HG02571 (cell line): ENCODE measurements around the gene PTPRN2.
"Not testable (repeated sequence)": the region's sequence is repeated elsewhere in the genome, so short reads cannot be mapped to it uniquely, and the experiment has no call there.

Source experiments
- ATAC-seq: cut with Tn5 transposase; IDR thresholded peaks from one replicate; pipeline ENCODE4 v1.9.1; 2021; ENCODE audit warnings: mild to moderate bottlenecking, moderate library complexity; ENCODE audit not compliant: unreplicated experiment

The PTPRN2 gene

DNA sequence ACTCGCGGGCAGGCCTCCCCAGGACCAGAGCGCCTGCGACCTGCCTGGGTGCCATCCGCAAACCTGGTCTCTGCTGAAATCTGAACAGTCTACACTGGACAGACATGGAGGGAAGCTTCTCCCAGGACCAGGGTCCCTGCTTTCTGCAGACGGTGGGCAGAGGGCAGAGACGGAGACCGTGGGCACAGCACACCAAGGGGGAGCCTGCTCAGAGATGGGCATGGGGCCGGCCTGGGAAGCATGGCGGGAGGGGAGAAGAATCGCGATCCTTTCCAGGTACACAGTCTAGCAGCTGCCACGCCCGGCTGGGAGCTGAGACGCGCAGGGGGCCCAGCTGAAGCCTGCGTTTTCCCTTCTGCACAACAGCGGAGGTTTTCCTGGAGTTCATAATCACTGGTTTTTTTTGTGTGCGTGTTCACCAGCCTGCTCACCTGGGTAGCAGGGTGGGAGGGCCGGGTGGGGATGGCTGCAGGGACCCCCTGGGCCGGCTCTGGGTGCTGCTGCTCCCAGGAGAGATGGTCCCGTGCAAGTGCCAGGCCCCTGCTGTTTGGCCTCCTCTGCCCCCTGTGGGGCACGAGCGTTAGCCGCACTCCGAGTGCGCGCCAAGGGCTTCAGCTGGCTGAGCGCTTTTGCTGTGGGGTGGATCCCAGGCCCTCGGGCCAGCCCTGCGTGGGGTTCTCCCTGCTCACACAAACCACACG, 802.0 kb downstream of the PTPRN2 start:
- no peak for ATAC-seq

DNA sequence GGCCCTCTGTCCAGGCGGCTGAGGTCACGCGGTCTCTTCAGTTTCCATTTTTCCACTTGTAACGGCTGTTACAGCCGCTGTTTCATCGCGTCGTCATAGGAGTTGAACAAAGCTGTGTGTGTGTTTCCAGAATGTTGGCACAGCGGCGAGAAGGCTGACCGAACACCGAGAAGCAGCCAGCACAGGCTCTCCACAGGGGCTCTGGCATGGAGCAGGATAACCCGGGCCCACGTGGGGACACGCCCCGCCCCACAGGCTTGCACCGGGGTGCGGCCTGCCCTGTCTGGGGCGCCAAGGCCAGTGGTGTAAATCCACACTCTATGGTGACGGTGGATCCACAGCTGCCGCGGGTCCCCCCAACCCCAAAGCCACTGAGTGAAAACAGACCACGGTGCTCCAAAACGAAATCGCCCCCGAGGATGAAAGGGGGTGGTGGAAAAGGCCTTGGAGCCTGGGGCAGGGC, 802.6 kb downstream of the PTPRN2 start:
- ATAC-seq: no peak

DNA sequence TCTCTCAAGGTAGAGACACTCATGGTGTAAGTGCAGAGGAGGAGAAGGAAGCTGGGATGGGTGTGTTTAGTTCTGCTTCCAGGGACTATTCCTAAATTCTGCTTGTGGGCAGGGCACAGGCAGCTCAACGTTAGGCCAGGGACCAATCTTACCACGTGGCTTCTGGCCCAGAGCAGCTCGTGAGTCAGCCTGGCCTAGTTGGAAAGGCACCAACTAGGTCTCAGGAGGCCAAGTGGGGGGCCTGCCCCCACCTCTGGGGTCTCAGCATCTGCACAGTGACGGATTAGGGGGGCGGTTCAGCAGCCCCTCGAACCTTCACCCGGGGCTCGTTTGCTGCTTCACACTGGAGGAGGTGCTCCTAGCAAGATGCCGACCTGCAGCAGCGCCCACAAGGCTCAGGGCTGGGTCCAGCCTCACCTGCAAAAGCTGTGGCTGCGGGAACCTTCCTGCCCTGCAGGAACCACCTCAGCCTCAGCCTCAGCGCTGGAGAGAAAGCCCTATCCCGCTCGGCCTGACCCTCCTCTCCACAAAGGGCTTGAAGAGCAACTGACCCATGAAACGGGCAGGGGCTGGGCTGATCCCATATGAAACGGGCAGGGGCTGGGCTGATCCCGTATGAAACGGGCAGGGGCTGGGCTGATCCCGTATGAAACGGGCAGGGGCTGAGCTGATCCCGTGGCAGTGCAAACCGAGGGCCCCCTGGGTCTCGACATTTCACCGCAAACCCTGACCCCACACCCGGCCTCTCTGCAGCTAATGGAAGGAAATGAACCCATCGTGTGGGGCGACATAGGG, 803.4 kb downstream of the PTPRN2 start:
- ATAC-seq: no peak

DNA sequence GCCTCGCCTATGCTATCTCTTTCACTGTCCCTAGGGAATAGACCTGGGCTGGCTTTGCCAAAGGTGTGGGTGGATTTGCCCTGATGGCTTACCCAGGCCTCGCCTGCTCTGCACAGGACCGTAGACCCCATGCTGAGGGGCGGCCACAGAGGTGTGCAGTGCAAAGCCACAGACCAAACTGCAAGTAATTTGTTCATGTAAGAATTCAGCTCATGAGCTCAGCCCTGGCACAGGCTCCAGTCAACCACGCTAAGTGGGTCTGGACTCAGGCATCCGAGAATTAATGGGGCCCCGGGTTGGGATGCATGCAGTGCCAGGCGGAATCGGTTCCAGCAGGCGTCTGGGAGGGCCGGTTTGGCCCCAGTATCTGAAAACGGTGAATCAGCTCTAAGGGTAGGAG, 805.6 kb downstream of the PTPRN2 start:
- ATAC-seq: no peak

DNA sequence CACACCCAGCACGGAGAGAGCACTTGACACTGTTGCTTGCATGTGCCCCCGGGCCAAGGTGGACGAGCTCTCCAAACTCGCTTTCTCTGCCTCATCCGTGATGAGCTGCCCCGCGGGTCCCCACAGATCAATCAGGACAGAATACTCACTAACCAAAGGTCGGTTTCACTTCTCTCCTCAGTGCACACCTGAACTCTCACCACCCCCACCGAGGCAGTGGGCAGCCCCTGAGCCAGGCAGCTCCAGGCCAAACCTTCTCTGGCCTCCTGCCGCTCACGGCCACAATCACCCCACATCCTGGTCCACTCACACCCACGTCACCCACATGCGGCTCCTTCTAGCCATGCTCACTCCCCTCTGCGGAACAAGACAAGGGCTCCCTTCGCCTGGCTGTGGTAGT, 806.9 kb downstream of the PTPRN2 start:
- ATAC-seq: no peak

DNA sequence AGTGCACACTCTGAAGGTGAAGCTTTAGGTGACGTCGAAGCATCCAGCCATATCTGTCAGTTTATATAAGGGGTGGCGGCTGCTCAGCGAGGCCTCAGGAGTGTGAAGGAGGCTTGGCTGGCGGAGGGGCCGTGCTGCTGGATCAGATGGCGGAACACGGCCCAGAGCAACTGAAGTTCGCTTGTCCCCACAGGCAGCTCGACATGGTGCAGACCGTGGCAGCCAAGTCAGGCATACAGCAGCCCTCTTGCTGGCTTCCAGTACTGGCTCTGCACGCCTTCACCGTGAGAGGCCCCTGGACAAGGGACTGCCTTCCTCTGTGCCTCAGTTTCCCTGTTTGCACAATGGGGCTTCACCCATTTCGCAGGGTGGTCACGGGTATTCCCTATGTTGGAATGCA, 807.3 kb downstream of the PTPRN2 start:
- ATAC-seq: no peak

DNA sequence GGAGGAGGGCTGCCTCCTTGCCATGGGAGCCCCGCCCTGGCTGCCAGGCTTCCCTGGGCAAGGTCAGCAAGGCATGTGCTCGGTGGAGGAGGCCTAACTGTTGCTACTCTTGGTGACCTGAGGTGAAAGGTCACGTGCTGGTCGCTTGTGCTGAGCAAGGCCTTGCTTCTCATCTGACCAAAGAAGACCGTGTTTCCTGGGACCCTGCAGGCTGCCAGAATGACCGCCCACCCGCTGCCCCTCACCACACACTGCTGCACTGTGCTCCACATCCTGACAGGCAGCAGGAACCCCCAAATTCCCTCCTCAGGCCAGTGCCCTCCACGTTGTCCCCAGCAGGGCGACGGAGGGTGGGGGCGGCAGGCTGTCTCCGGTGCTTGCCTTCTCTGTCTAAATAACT, 808.4 kb downstream of the PTPRN2 start:
- no peak for ATAC-seq

DNA sequence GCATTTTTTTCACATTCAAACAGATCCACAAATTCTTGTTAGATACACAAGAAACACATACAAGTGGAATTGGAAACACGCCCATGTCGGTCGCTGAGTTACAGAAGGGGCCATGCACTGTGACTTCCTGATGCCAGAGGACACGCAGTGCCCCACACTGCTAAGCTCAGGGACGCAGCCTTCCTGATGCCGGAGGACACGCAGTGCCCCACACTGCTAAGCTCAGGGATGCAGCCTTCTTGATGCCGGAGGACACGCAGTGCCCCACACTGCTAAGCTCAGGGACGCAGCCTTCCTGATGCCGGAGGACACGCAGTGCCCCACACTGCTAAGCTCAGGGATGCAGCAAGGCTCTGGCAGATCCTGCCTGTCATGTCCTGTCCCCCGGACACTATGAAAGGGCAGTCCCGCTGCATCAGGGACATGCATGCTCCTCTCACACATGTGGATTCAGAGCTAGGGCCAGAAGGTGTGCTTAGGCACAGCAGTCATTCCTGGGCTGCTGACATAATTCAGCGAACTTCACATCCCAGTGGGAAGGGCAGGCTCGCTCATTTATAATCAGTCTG, 810.3 kb downstream of the PTPRN2 start:
- not testable (repeated sequence) for ATAC-seq

DNA sequence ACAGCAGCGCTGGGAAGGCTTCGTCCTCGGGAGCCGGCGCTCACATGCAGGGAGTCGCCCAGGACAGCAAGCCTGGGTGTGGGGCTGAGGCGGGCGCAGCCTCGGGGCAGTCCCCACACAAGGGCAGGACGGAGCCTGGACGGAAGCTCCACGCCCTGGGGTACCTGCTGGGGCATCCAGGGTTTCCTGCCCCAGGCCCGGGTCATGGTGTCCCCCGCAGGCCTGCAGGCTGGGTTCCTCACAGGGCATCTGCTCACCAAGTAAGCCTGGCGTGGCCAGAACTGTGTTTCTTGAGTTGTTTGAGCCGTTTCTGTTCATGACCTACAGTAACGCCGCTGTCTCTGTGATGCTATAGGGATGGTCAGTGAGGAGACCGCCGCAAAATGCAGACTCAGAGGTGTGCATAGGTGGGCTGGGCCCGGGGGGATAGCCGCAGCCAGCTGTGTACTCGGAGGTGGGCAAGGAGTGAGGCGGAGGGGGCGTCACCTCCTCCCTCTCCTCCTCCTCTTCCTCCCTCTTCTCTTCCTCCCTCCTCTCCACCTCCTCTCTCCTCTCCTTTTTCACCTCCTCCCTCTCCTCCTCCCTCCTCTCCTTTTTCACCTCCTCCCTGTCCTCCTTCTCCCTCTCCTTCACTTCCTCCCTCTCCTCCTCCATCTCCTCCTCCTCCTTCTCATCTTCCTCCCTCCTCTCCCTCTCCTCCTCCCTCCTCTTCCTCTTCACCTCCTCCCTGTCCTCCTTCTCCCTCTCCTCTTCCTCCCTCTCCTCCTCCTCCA, 811.9 kb downstream of the PTPRN2 start:
- no peak for ATAC-seq

DNA sequence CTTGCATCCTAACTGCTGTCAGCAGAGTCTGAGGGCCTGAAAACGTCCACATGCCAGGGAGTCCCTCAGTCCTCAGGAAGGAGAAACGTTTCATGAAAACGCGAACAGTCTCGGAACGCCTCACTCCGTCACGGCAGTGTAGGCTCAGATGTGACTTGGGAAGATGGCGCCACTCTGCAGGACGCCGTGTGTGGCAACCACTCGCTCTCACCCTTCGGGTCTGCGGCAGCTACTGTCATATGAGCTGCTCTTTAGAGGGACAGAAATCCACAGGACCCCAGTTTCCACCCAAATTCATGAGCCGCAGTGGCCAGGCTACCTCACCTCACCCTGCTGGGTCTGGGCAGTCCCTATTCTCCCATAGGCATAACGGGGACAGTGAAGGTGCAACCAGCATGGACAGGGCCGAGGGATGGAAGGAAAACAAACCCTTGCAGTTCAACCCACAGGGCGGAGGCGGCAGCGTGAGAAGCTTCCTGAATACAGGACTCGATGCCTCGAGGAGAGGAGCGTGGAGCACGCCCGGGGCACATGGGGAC, 812.5 kb downstream of the PTPRN2 start:
- no peak for ATAC-seq

DNA sequence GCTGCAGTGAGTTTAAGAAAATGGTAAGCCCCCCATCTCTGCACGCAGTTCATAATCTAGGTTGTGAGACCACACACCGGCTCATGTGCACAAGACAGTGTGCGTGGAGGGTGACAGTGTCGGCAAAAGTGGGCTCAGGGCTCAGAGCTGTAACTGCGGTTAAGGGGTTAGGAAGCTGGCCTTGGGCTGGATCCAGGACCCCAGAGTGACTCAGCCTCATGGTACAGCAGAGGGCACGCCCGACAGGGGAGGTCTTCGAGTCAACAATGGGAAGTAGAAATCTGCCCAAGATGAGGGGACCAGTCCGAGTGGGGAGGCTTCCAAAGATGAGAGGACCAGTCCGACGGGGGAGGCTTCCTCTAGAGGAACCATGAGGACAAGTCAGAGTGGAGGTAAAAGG, 813.1 kb downstream of the PTPRN2 start:
- ATAC-seq: no peak

DNA sequence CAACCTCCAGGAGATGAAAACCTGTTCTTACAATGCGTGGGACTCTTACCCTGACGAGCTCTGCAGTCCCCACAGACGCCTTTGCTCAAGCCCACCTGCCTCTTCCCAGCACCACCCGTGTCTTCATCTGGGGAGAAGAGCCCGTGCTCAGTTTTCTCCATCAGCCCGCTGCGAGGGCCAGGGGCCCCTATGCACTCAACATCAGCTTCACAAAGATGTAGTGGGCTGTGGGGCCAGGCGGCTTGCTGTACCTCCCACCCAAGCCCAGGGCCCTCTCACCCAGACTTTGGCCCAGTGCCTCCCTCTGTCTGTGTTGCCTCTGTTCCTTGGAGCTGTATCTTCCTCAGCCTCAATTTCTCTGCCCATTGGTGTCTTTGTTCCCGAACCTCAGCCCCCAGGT, 814.3 kb downstream of the PTPRN2 start:
- no peak for ATAC-seq

DNA sequence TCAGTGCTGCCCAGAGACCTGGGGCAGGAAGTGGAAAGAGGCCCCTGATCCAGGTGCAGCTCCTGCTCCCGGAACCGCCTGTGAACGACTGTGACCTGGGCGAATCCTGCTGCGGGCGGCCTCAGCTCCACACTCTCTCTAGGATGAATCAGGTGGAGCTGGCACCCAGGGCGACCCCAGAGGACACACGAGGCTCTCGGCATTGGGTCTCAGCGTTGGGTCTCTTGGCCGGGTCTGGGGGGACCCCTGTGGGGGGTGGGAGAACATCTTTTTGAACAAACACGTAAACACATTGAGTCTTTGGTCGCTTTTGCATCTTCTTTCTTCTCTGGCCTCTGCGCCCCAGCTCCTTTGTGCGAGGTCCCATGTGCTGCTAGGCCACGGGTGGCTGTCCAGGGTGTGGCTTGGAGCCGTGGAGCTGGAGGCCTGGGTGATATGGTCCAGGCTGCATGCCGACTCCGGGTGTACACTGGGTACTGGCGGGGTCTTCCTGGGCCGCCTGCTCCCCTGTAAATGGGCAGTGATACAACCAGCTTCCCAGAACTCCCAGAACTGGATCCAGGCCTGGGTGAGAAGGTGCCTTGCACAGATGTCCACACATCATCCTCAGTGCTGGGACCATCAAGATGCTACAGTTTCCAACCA, 815.0 kb downstream of the PTPRN2 start:
- no peak for ATAC-seq

DNA sequence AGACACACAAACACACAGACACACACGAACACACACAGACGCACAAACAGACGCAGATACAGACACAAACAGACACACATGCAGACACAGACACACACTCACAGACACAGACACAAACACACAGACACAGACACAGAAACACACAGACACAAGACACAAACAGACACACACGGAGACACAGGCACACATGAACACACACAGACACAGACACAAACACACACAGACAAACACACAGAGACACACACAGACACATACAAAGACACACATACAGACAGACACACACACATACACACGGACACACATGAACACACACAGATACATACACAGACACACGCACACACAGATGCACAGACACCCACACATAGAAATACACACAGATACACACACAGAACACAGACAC, 815.9 kb downstream of the PTPRN2 start:
- no peak for ATAC-seq

DNA sequence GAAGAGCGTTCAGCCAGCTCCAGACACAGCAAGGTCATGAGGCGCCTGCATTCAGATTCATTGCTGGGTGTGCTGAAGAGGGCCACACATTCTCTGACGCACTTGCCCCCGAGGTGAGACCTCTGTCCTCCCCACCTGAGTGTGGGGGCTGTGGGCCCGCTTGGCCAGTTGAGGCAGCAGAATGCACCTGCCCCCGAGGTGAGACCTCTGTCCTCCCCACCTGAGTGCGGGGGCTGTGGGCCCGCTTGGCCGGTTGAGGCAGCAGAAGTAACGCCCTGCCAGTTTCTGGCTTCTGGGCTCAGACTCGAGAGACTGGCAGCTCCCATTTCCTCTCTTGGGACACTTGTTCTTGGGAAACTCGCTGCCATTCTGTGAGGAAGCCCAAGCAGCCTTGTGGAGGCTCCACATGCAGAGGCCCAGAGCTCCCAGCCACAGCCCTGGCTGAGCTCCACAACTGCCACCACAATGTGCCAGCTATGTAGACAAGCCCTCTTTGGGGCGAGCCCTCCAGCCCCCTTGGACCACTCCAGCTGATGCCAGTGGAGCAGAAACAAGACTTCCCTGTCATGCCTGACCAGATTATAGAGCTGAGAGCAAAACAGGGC, 816.8 kb downstream of the PTPRN2 start:
- ATAC-seq: no peak

DNA sequence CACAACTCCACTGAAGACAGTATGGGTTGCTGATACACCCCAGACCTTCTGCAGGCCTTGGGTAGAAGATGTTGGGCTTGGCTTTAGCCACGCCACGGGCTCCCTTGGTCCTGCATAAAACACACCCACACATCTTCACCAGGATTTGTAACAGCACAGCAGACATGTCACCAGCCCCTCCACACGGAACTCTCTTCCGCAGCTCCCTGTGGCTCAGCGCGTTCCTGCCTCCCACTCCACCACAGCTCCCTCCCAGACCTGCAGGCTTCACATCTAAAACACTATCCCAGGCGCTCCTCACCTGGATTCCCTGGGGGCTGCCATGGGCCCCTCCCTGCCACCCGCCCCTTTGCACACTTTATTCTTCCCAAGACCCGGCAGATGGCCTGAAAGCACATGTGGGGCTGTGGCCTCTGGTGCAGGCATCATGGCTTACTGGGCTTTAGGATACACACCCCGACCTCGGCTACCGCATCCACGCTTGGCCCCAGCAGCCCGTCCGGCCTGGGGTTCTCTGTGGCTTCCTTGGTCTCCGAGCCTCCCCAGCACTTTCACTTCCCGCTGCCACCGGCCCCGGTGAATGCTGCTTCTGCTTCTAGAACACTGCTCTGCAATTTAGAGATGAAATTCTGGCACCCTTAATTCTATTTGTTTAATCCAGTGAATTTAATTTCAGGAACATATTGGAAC, 818.0 kb downstream of the PTPRN2 start:
- no peak for ATAC-seq

DNA sequence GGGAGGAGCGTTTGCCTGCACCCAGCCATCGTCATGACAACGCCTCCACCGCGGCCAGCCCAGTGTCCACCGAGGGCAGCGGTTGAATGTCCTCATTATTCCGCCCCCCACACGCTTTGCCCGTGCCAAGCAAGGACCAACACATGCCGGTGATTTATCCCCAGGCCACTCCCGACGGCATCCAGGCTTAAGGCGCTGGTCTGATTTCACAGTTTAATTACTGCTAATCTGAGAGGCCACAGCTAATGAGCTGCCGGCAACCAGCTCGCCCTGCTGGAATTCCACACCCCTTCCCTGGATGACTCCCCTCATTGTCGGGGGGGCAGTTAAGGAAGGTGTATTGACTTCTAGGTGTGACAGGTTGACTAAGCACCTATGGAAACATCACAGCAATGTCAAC, 818.5 kb downstream of the PTPRN2 start:
- ATAC-seq: no peak

DNA sequence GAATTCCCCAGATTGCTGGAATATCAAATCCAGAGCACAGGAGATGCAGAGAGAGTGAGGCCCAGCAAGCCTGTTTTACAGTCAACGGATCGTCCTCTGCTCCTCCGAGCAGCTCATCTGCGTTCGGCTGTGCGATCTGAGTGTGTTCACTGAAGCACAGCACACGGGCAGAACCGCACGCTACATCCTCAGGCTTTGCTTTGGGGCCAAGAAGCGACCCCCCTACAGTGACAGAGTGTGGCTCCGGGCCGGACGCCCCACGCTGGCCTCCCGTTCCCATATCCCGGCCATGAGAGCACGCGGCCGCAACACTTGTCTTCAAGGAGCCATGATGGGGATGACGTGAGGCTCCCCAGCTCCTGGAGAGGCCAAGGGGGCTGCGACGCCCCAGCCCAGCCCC, 819.4 kb downstream of the PTPRN2 start:
- ATAC-seq: no peak

DNA sequence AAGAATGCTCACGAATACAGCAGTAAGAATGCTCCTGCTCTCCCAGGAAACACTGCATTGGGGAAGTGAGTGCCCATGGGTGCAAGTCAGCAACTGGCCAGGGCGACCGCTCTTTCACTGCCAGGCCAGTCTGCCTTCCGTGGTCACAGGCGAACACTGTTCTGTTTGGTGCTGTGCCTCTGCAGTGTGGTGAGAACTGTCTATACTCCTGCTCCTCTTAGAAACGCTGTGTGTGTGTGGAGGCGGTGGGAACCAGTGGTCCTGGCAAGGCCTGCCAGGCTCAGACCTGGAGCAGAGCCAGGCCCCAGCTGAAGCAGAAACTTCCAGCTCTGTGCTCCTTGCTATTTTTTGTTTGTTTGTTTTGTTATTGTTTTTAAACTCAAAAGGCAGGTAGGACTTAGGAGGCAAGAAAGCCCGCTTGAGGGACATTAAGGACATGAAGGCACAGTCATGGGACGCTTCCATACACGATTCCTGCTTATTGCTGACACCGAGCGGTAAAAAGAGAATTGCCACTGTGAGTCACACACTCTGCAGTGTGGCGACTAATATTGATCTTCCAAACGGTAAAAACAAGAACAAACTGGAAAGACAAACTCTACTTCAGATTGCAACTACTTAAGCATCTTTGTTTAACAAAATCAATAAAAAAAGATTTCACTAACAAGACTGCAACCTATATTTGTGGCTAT, 820.0 kb downstream of the PTPRN2 start:
- ATAC-seq: no peak
